Right lobe of liver (tissue), 4 donors: ENCODE measurements around the gene GPC6.

ENCODE experiments used
- POLR2A ChIP-seq: fragments of 450-650 bp; IDR thresholded peaks from one replicate; pipeline ENCODE4 v1.6.1; 2017; ENCODE audit warnings: antibody characterized with exemption, mild to moderate bottlenecking
- TF ChIP-seq, protein P1 (sequence below), 4 donors: fragments of 200-600 bp in 3 of 4; fragments of 450-650 bp in 1 of 4; IDR thresholded peaks; one replicate each; pipeline versions ENCODE4 v1.5.1 to v1.8.0; 2016 to 2022; ENCODE audit warnings: antibody characterized with exemption in 4 of 4, mild to moderate bottlenecking in 2 of 4
- donor health status: DM: no; HTN: no; CAD: no.
- donor health status: DM: no; HTN: no; CAD: no.
- donor health status: DM: no; HTN: yes; CAD: no.

DNA sequence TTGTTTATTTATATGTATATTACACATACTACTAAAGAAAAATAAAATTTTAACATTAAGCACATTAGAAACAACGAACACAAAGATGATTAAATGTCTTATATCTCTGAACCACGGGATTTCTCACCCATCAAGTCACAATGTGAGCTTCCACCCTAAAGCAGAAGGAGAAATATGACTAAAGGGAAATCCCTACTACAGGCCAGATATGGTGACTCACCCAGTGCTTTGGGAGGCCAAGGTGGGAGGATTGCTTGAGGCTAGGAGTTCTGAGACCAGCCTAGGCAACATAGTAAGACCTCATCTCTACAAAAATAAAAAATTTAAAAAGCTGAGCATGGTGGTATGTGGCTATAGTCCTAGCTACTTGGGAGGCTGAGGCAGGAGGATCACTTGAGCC, 1228.3 kb downstream of the GPC6 start:
- TF ChIP-seq, protein P1, sequence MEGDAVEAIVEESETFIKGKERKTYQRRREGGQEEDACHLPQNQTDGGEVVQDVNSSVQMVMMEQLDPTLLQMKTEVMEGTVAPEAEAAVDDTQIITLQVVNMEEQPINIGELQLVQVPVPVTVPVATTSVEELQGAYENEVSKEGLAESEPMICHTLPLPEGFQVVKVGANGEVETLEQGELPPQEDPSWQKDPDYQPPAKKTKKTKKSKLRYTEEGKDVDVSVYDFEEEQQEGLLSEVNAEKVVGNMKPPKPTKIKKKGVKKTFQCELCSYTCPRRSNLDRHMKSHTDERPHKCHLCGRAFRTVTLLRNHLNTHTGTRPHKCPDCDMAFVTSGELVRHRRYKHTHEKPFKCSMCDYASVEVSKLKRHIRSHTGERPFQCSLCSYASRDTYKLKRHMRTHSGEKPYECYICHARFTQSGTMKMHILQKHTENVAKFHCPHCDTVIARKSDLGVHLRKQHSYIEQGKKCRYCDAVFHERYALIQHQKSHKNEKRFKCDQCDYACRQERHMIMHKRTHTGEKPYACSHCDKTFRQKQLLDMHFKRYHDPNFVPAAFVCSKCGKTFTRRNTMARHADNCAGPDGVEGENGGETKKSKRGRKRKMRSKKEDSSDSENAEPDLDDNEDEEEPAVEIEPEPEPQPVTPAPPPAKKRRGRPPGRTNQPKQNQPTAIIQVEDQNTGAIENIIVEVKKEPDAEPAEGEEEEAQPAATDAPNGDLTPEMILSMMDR (IDR thresholded peaks at IDR 0.05) = no peak
- TF ChIP-seq POLR2A = no peak
